Measurements from ENCODE around the gene CCDC188. TPM values are rescaled to one million over a fixed set of nuclear protein-coding genes. Genes with fewer than 3 reads are reported as not detected.

CCDC188 gene
- total RNA-seq, 3 donors from 2014 or later (not counting 1 experiment from before 2014, with no cell fraction given) = 0.64 TPM; not detected in 2

DNA sequence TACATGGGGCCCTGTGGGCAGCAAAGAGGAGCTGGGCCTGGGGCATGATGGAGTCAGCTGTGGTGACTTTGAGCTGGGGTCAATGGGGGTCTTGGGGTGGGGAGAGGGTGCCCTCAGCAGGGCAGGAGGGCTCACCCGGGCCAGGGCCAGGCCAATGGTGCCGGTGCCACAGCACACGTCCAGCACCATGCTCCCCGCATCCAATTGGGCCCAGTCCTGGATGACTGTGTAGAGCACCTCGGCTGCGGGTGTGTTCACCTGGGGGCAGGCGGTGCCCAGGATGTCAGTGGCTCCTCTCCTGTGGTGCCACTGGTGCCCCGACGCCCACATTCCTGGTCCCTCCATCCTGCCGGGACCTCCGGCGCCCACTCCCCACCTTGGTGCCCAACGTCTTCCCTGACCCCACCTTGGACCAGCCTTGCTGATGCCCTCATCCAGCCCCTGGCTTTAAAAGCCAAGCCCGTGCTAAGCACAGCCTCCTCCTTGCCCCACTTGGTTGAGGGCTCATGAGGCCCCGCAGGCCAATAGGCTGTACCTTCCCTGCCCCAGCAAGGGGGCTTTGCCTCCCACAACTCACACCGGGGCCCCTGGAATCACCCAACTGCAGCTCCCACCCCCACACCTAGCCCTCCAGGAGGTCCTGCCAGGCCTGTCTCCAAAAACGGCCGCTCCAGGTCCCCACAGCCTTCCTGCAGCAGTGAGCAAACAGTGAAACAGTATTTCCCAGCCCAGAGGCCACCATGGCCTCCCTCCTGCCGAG lies 37.1 kb downstream of the CCDC188 start:
- intact Hi-C loops (cut with micrococcal nuclease) = no loop called here
- no peaks in the 10 kb centered on the region for H3K27me3 Mint-ChIP-seq (ENCODE audit: low read depth in 2 of 2)
- peak overlapping the region in 1 of 2 donors; percentile 76 for H3K27ac Mint-ChIP-seq
- ATAC-seq (no peak), DNase-seq (no peak)
- Histone ChIP-seq H3K4me3 (ENCODE audit: low read length) (no peak overlapping the region), H3K4me1 (ENCODE audit: control insufficient read depth, insufficient read depth, low read length) (peaks cover 78% of the 10 kb centered on the region), H3K9me3 (ENCODE audit: control insufficient read depth, insufficient read depth, low read length) (no peaks in the 10 kb centered on the region), H3K27ac (ENCODE audit: low read length) (no peak overlapping the region), H3K27me3 (ENCODE audit: control insufficient read depth, insufficient read depth, low read length) (no peaks in the 10 kb centered on the region), H3K36me3 (ENCODE audit: control insufficient read depth, insufficient read depth, low read length) (peaks cover 52% of the 10 kb centered on the region)
- no peak overlapping the region for H3K4me3 Mint-ChIP-seq
- no peaks in the 10 kb centered on the region for H3K36me3 Mint-ChIP-seq
- no peaks in the 10 kb centered on the region for H3K9me3 Mint-ChIP-seq
- 97% methylated on average over 19 of the region's 19 CpGs for WGBS (ENCODE audit: insufficient coverage)
- H3K4me1 Mint-ChIP-seq = peaks cover 24 to 43% of the 10 kb centered on the region in 2 donors
- TF ChIP-seq, protein P1, sequence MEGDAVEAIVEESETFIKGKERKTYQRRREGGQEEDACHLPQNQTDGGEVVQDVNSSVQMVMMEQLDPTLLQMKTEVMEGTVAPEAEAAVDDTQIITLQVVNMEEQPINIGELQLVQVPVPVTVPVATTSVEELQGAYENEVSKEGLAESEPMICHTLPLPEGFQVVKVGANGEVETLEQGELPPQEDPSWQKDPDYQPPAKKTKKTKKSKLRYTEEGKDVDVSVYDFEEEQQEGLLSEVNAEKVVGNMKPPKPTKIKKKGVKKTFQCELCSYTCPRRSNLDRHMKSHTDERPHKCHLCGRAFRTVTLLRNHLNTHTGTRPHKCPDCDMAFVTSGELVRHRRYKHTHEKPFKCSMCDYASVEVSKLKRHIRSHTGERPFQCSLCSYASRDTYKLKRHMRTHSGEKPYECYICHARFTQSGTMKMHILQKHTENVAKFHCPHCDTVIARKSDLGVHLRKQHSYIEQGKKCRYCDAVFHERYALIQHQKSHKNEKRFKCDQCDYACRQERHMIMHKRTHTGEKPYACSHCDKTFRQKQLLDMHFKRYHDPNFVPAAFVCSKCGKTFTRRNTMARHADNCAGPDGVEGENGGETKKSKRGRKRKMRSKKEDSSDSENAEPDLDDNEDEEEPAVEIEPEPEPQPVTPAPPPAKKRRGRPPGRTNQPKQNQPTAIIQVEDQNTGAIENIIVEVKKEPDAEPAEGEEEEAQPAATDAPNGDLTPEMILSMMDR (IDR thresholded peaks at IDR 0.05) = no peak

DNA sequence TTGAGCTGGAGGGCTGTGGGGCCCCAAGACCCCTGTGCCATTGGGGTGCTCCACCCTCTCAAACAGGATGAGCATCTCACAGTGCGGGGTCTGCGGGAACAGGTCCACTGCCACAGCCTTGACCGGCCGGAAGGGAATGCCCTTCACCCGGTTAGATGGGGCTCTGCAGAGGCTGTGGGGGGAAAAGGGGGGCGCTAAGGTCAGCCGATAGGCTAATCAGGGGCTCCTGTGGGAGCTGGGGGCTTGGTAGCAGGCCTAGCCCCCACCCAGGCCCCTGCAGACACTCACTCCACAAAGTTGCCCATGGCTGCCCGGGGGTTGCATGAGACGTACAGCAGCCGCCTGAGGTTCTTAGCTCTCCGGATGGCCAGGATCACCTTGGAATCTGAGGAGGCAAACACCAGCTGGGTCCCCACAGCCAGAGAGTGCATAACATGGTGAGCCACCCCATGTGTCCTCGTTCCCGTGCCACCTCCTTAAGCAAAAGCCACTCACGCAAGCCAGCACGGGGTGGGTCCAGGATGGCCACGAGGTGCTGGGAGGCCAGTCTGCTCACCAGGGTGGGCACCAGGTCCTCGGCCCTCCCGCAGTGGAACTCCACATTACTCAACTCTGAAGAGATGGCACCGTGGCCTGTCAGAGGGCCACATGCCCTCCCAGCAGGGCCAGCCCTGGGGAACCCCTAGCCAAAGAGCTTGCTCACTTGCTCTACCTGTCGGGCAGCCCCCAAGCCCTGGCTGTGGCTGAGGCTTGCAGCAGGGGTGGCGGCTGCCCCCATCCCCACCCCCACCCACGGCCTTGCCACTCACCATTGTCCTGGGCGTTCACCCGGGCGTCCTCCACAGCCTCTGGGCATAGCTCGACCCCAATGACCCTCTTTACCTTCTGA lies 38.0 kb downstream of the CCDC188 start:
- no peak for ATAC-seq
- intact Hi-C loops (cut with micrococcal nuclease) = no loop called here
- Histone ChIP-seq H3K36me3 (ENCODE audit: control insufficient read depth, insufficient read depth, low read length) (peaks cover 59% of the 10 kb centered on the region), H3K4me3 (ENCODE audit: low read length) (no peak overlapping the region), H3K27ac (ENCODE audit: low read length) (no peak overlapping the region), H3K27me3 (ENCODE audit: control insufficient read depth, insufficient read depth, low read length) (no peaks in the 10 kb centered on the region), H3K9me3 (ENCODE audit: control insufficient read depth, insufficient read depth, low read length) (no peaks in the 10 kb centered on the region), H3K4me1 (ENCODE audit: control insufficient read depth, insufficient read depth, low read length) (peaks cover 71% of the 10 kb centered on the region)
- Mint-ChIP-seq H3K27ac (peak overlapping the region; percentile 58 to 80), H3K4me1 (peaks cover 15 to 41% of the 10 kb centered on the region in 2 donors), H3K36me3 (no peaks in the 10 kb centered on the region), H3K27me3 (ENCODE audit: low read depth in 2 of 2) (no peaks in the 10 kb centered on the region), H3K4me3 (no peak overlapping the region), H3K9me3 (no peaks in the 10 kb centered on the region)
- 88% methylated on average over 26 of the region's 26 CpGs for WGBS (ENCODE audit: insufficient coverage)
- no peak for DNase-seq
- TF ChIP-seq, protein P1 (IDR thresholded peaks at IDR 0.05) = no peak

DNA sequence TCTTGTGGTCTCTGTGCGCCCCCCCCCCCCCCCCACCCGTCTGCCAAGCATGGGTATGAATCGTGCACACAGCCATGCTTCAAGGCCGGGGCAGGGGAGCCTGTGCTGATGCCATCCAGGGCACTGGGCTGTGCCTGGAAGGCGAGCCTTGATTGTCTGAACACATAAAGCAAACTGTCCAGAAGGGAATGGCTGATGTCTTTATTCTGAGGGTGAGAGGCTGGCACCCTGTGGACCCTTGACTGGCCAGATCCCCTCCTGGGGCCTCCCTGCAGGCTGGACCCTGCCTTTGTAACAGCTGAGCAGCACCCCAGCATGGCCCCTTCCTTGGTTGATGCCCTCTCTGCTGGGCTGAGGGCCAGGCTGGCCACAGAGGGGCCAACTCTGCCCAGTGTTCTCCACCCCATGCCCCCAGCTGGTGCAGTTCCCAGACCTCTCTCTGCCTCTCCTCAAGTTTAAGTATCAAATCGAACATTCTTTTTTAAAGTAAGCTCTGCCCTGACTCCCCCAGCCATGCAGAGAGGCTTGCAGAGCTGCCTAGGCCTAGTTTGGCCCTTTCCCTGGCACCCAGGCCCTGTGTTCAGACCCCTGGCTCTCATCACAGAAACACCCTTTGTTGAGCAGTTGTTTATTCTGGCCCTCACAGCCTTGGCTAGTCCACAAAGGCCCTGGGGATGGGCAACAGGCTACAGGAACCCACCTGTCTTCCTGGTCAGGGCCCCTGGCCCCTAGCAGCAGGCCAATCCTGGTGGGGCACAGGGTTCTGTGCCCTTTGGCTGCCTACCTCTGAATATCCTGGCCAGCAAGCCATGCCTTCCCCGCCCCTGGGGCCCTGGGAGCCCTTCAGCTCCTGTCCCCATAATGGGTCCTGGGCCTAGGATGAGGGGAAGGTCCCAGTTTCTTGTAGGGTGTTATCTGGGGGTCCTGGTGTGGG lies 38.9 kb downstream of the CCDC188 start:
- Mint-ChIP-seq H3K4me1 (peaks cover 15 to 41% of the 10 kb centered on the region in 2 donors), H3K27ac (peak overlapping the region; percentile 58 to 80), H3K27me3 (ENCODE audit: low read depth in 2 of 2) (no peaks in the 10 kb centered on the region), H3K36me3 (no peaks in the 10 kb centered on the region), H3K9me3 (no peaks in the 10 kb centered on the region), H3K4me3 (no peak overlapping the region)
- no peak overlapping the region for H3K4me3 ChIP-seq (ENCODE audit: low read length)
- ATAC-seq (peak in 1 of 3 donors; percentile 12), DNase-seq (no peak)
- TF ChIP-seq, protein P1 (IDR thresholded peaks at IDR 0.05) = no peak
- 65% methylated on average over 6 of the region's 7 CpGs for WGBS (ENCODE audit: insufficient coverage)
- peak overlapping the region; percentile 40 for H3K27ac ChIP-seq (ENCODE audit: low read length)
- peaks cover 69% of the 10 kb centered on the region for H3K4me1 ChIP-seq (ENCODE audit: control insufficient read depth, insufficient read depth, low read length)
- no peaks in the 10 kb centered on the region for H3K9me3 ChIP-seq (ENCODE audit: control insufficient read depth, insufficient read depth, low read length)
- no peaks in the 10 kb centered on the region for H3K27me3 ChIP-seq (ENCODE audit: control insufficient read depth, insufficient read depth, low read length)
- H3K36me3 ChIP-seq (ENCODE audit: control insufficient read depth, insufficient read depth, low read length) = peaks cover 68% of the 10 kb centered on the region
- intact Hi-C loops (cut with micrococcal nuclease) = no loop called here

All from natural killer cell (primary cell).